Activated T-cell treated with anti-CD3 and anti-CD28 coated beads, Interleukin-2, amount 50 U/mL, for 4 hours (primary cell): ENCODE data around the gene HSPB6. TPM values are rescaled to one million over a fixed set of nuclear protein-coding genes. Genes with fewer than 3 reads are reported as not detected.
A peak's percentile ranks its signal among the peaks of the same experiment; 100 is the strongest.

Source experiments
- ATAC-seq, 2 donors: fragments of 200-7000 bp; cut with Tn5 transposase; one replicate each; pipeline ENCODE4 v1.10.0; 2021
- DNase-seq: peaks from one replicate; pipeline ENCODE4 v3.0.0-alpha.2; 2020
- H3K27me3 Mint-ChIP-seq: one replicate; pipeline ENCODE4 v1.8.0; 2021; ENCODE audit warnings: low read depth, mixed read lengths
- H3K36me3 Mint-ChIP-seq: one replicate; pipeline ENCODE4 v1.8.0; 2022; ENCODE audit warnings: mixed read lengths; ENCODE audit not compliant: insufficient read depth
- H3K4me1 Mint-ChIP-seq: one replicate; pipeline ENCODE4 v1.8.0; 2021; ENCODE audit warnings: low read depth, mixed read lengths
- H3K4me3 Mint-ChIP-seq: one replicate; pipeline ENCODE4 v1.8.0; 2021; ENCODE audit warnings: mild to moderate bottlenecking, moderate library complexity, mixed read lengths
- H3K9me3 Mint-ChIP-seq: one replicate; pipeline ENCODE4 v1.8.0; 2021; ENCODE audit warnings: mixed read lengths
- total RNA-seq, 3 donors: library from RNA; stranded (reverse); gene quantifications; one replicate each; pipeline ENCODE4 v1.2.1, GENCODE V29; 2021

Gene HSPB6
- total RNA-seq, 3 donors from 2014 or later, result 0.22 to 0.46 (median 0.37) TPM

DNA sequence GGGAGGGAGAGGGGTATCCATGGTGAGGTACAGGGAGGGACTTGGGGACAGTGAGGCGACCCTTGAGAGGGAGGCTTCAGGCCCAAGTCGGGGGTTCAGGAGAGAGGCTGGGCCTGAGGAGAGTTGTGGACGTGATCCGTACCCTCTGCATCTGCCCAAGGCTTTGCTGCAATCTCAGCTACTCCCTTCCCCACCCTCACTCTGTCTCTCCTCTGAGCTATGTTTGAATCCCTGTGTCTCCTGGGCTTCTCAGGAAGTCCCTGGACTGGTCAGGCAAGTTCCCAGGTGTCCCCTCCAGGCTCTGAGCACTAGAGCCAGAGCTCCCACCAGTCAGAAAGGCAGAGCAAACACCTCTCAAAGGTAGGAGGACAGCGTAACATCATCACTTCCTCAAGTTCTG is 6.7 kb downstream of the HSPB6 start:
- DNase-seq, result no peak
- no peaks in the 10 kb centered on the region for H3K27me3 Mint-ChIP-seq
- peaks cover 4% of the 10 kb centered on the region for H3K36me3 Mint-ChIP-seq
- no peaks in the 10 kb centered on the region for H3K9me3 Mint-ChIP-seq
- H3K4me3 Mint-ChIP-seq, result peak overlapping the region; percentile 46
- peaks cover 34% of the 10 kb centered on the region for H3K4me1 Mint-ChIP-seq
- ATAC-seq, result no peak

DNA sequence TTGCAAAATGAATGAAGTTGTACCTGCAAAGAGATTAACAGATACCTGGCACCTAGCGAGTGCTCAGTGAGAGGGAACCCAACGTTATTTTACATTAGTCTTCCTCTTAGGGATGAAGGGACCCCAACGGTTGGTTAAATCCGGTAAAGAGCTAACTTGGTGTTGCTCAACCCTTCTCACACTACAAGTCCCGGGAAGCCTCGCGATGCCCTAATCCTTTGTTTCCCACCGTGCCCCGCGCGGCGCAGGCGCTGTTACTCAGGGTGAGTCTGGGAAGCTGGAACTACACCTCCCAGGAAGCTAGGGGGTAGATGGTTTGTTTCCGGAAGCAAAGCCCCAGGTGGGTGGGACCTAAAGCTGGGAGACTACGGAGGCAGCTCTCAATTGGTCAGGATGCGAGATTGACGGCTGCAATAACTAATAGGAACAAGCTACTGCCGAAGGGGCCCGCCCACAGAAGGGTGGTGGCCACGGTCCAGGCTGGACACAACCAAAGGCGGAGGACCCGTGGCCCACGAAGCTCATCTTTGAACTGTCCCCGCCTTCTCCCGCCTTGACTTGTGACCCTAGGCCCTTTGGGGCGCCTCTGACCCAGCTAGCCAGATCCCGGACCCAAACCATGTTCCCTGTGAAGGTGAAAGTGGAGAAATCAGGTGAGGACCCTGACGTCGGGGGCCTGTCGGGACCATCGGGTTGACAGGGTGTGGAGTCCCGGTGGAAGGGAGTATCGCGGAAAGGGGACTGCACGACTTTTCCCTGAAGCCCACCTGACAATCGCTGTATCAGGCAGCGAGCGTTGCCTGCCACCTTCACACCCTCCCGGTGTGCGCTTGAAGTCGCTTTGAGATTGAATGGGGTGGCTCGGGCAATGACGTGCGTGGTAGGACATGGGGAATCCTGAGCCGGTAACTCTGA is 8.5 kb downstream of the HSPB6 start, which contains the start of gene LIN37:
Gene LIN37, plus strand, starts transcription at position 471 of the 915 bp plus-strand sequence. Its CDS starts 149 bp downstream, at position 620.
- peak within 1 kb of the TSS; percentile 98 for H3K4me3 Mint-ChIP-seq
- no peaks in the 10 kb centered on the region for H3K27me3 Mint-ChIP-seq
- no peaks in the 10 kb centered on the region for H3K9me3 Mint-ChIP-seq
- H3K36me3 Mint-ChIP-seq, result peaks cover 2% of the 10 kb centered on the region
- ATAC-seq (peak; percentile 77 to 79), DNase-seq (peak; percentile 96)
- peaks cover 44% of the 10 kb centered on the region for H3K4me1 Mint-ChIP-seq

DNA sequence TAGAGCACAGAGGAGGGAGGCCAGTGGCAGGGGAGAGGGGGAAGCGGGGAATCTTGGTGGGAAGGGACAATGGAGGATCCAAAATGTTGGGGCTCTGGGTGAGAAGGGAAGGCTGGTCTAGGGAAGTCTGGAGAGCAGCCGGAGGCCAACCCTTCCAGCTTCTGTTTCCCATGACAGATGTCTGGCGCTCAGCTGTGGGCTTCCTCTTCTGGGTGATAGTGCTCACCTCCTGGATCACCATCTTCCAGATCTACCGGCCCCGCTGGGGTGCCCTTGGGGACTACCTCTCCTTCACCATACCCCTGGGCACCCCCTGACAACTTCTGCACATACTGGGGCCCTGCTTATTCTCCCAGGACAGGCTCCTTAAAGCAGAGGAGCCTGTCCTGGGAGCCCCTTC is 10.3 kb downstream of the HSPB6 start:
- H3K4me3 Mint-ChIP-seq, result peak overlapping the region; percentile 98
- DNase-seq (no peak), ATAC-seq (no peak)
- peaks cover 60% of the 10 kb centered on the region for H3K4me1 Mint-ChIP-seq
- no peaks in the 10 kb centered on the region for H3K9me3 Mint-ChIP-seq
- peaks cover 8% of the 10 kb centered on the region for H3K36me3 Mint-ChIP-seq
- H3K27me3 Mint-ChIP-seq, result no peaks in the 10 kb centered on the region

DNA sequence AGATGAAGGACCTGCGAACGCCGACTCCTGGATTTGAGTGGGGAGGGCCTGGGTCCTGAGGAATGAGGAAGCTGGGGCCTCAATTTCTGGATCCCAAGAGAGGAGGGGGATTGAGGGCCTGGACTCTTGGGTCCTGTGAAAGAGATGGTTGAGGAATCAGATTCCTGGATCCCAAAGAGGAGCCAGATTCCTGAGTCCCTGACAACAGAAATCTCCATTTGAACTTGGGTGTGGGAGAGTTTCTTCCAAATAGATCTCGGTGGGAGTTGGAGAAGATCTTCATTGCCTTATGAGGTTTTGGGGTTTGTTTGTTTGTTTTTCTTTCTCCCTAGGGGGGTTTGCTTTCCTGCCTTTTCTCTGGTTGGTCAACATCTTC is 10.8 kb downstream of the HSPB6 start:
- H3K36me3 Mint-ChIP-seq, result peaks cover 8% of the 10 kb centered on the region
- peaks cover 60% of the 10 kb centered on the region for H3K4me1 Mint-ChIP-seq
- H3K27me3 Mint-ChIP-seq, result no peaks in the 10 kb centered on the region
- H3K9me3 Mint-ChIP-seq, result no peaks in the 10 kb centered on the region
- H3K4me3 Mint-ChIP-seq, result peak overlapping the region; percentile 98
- ATAC-seq, result no peak
- no peak for DNase-seq

DNA sequence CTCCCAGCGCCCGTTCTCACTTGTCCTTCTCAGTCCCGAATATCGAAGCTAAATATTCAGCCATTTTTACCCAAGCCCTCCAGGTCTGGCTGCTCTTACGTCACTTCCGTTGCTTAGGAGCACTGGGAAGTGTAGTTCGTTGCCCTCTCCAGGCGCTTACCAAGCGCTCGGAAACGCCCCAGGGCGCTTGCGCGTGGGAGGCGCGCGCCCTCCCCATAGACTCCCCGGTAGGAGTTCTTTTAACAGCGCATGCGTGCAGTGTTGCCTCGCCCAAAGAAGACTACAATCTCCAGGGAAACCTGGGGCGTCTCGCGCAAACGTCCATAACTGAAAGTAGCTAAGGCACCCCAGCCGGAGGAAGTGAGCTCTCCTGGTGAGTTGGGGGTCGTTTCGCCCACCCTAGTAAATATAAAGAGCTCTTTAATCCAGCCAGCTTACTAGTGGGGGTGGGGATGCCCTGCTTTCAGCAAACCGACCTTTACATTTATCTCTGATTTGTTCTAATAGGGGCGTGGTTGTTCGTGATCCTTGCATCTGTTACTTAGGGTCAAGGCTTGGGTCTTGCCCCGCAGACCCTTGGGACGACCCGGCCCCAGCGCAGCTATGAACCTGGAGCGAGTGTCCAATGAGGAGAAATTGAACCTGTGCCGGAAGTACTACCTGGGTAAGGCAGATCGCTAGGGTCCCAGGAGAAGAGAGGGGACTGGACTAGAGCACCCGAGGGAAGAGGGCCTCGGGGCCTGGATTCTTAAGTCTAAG is 11.3 kb downstream of the HSPB6 start, which contains the start of the genes PSENEN and U2AF1L4:
Gene PSENEN, plus strand, starts transcription at position 324 of the 759 bp plus-strand sequence. Its CDS starts 280 bp downstream, at position 604.
Gene U2AF1L4, minus strand, starts transcription at position 91 of the 759 bp plus-strand sequence. Its CDS starts 27 bp downstream, at position 64.
- ATAC-seq, result peak; percentile 63 to 64
- H3K9me3 Mint-ChIP-seq, result no peaks in the 10 kb centered on the region
- H3K27me3 Mint-ChIP-seq, result no peaks in the 10 kb centered on the region
- H3K36me3 Mint-ChIP-seq, result peaks cover 8% of the 10 kb centered on the region
- H3K4me3 Mint-ChIP-seq, result peak within 1 kb of the TSS; percentile 98
- peaks cover 66% of the 10 kb centered on the region for H3K4me1 Mint-ChIP-seq
- DNase-seq, result peak; percentile 94

DNA sequence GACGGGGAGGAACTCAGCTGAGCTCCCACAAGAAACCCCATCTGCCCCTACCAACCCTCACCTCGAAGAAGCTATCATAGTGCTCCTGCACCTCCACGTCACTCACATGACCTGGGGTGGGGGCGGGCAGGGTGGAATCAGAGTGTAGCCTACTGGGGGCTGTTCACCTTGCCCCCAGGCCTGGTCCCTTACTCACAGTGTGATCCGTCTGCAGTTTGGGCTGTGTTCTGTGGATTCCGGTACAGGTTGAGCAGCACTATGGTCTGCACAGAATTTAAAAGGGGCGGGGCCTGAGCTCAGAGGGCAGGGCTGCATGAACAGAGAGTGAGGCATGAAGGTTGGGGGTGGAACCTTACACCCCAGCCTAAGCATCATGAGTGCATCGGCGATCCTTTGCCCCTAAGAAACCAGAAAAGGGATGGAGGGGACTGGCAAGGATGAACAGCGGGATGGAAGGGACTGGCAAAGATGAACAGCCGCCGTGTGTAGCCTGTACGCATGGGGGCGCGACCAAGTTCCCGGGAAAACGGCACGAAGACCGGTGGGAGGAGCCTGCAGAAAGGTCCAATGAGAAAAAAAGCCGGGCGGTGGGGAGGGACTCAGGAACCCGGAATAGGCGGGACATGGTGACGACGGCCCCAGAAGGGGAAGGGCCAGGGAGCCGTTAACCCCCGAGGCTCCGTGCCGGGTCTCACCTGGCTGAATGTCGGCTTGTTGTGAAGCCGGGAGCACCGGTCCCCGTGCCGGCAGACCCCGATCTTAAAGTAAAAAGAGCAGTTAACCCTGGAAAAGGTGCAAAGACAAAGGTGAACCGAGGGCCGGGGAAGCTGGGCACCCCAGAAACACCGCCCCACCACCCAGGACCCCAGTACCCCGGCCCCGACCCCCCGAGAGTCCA is 12.2 kb downstream of the HSPB6 start:
- DNase-seq, result peak; percentile 90
- Mint-ChIP-seq H3K4me3 (peak overlapping the region; percentile 98), H3K4me1 (peaks cover 65% of the 10 kb centered on the region), H3K9me3 (no peaks in the 10 kb centered on the region), H3K36me3 (peaks cover 8% of the 10 kb centered on the region), H3K27me3 (no peaks in the 10 kb centered on the region)
- peak; percentile 62 to 64 for ATAC-seq

DNA sequence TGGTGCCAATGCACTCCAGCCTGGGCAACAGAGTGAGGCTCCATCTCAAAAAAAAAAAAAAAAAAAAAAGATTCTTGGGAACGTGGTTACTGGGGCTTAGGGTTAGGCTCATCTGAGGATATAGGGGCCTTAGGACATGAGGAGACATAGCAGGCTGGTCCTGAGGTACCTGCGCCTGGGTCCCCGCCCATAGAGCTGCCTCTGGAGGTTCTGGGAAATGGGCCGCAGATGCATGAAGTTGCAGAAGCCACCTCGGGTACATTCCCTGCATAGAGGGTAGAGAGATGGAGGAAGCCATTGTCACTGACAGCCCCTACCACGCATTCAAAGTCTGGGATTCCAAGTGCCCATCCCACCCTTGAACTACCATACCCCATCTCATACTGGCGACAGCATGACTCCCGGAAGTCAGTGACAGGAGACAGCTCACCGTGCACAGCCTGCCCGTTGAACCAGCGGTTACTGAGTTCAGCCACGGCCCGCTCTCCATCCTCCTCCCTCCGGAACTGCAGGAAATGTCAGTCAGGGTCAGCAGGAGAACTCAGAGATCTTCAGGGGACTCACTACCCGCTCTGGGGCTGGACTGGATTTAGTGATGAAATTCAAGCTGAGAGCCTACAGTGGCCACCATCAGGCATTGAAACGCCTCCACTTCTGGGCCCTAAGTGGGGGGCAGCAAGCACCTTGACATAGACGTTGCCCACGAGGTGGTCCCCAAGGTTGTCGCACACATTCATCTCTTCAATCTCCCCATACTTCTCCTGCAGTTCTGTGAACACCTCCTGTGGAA is 13.0 kb downstream of the HSPB6 start:
- Mint-ChIP-seq H3K9me3 (no peaks in the 10 kb centered on the region), H3K4me1 (peaks cover 65% of the 10 kb centered on the region), H3K36me3 (peaks cover 8% of the 10 kb centered on the region), H3K4me3 (peak overlapping the region; percentile 98), H3K27me3 (no peaks in the 10 kb centered on the region)
- DNase-seq (no peak), ATAC-seq (no peak)

DNA sequence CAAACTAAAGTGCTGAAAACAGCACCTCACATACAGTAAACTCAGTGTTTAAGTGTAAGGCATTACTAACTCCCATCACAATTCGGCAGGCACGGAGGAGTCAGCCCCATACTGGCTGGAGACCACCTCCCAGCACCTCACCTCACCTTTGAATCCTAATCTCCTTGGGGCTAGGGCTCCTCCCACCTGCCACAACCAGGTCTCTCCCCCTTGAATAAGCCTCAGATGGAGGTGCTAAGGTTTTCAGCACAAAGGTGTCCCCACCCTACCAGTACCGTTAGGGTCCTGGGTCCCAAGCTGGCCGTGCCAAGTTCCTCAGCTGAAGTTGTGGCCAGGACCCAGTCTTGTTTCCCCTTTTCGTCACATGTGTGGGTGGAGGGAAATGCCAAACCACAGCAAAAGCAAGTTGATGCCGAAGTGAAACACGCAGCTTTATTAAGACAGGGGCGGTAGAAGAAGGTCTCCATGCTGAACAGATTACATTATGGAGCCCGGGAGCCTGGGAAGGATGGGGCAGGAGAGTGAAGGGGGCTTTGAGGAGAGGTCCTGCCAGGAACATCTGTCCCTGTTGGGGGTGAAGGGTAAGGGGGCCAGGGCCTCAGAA is 14.6 kb downstream of the HSPB6 start, which contains the start of gene IGFLR1:
Gene IGFLR1, minus strand, starts transcription at position 332 of the 604 bp plus-strand sequence. CDS start 1,272 bp downstream, outside the sequence.
- DNase-seq (peak; percentile 63), ATAC-seq (peak; percentile 4 to 6)
- H3K4me3 Mint-ChIP-seq, result peak within 1 kb of the TSS; percentile 87
- H3K9me3 Mint-ChIP-seq, result no peaks in the 10 kb centered on the region
- no peaks in the 10 kb centered on the region for H3K27me3 Mint-ChIP-seq
- peaks cover 56% of the 10 kb centered on the region for H3K4me1 Mint-ChIP-seq
- peaks cover 16% of the 10 kb centered on the region for H3K36me3 Mint-ChIP-seq

DNA sequence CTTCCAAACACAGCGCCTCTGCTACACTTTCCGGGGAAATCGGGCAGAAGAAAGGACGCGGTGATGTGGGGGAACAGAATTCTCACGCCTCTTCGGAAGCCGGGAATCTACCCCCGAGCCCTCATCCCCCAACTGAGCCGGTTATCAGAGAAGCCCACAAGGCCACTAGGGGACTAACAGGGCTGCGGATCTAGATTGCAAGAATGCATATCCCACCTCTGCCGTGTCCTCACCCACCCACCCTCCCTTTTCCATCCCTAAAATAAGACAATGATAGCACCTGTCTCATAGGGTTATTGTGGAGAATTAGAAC is 15.7 kb downstream of the HSPB6 start:
- Mint-ChIP-seq H3K36me3 (peaks cover 21% of the 10 kb centered on the region), H3K4me1 (peaks cover 54% of the 10 kb centered on the region), H3K9me3 (no peaks in the 10 kb centered on the region), H3K27me3 (no peaks in the 10 kb centered on the region), H3K4me3 (peak overlapping the region; percentile 88)
- no peak for DNase-seq
- ATAC-seq, result no peak

DNA sequence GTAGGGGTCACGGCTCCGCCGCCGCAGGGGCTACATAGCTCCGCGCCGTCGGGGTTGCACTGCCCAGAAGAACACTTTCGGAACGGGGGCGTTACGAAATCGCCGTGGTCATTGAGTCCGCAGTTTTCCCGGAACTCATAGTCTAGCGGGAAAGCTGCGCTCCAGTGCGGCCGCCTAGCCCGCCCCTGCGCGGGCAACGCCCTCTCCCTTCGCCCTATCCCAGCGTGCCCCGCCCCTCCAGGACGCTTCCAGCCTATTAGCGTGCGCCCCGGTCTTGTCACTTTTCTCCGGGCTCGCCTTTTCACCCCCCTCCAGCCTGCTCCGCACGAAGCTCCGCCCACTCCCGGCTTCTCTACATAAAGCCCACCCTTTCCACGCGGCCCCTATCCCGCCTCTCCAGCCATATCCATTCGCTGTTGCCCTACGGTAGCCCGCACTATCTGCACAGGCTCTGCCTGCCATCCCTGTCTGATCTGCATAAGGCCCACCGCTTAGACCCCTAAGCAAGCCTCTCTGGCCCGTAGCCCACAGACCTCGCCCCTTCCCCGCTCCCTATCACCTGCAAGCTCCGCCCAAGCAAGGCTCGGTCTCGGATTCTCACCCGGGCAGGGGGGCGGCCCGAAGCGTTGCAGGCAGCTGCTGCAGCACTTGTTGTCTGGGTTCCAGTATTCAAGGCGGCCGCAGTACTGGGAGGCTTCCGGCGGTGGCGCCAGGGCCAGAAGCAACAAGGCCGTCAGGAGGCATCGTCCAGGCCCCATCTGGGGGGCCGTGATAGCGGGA is 16.2 kb downstream of the HSPB6 start:
- DNase-seq (peak; percentile 91), ATAC-seq (peak; percentile 66 to 72)
- Mint-ChIP-seq H3K9me3 (no peaks in the 10 kb centered on the region), H3K36me3 (peaks cover 23% of the 10 kb centered on the region), H3K27me3 (no peaks in the 10 kb centered on the region), H3K4me1 (peaks cover 48% of the 10 kb centered on the region), H3K4me3 (peak overlapping the region; percentile 88)

DNA sequence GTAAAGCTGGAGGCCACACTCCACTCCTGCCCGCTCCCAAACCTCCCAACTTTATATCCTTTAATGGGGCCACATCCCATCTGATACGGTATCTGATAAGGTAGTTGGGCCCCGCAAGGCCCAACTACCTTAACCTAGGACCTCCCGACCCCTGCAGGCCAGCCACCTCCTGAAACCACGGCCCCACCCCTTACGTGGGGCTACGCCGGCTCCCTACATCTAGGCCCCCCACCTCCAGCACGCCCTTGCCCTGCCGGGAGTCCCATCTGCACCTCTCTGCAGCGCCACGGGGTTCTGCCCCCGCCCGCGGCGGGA is 16.8 kb downstream of the HSPB6 start:
- H3K9me3 Mint-ChIP-seq, result no peaks in the 10 kb centered on the region
- ATAC-seq (peak; percentile 8 to 10), DNase-seq (no peak)
- H3K4me1 Mint-ChIP-seq, result peaks cover 46% of the 10 kb centered on the region
- H3K4me3 Mint-ChIP-seq, result peak overlapping the region; percentile 88
- peaks cover 23% of the 10 kb centered on the region for H3K36me3 Mint-ChIP-seq
- no peaks in the 10 kb centered on the region for H3K27me3 Mint-ChIP-seq
